GM19025 (cell line): ENCODE measurements around the gene GGA1.

Experiments used
- ATAC-seq: cut with Tn5 transposase; IDR thresholded peaks from one replicate; pipeline ENCODE4 v1.9.1; 2021; ENCODE audit warnings: mild to moderate bottlenecking, low read depth, moderate library complexity; ENCODE audit not compliant: unreplicated experiment

Gene GGA1

DNA sequence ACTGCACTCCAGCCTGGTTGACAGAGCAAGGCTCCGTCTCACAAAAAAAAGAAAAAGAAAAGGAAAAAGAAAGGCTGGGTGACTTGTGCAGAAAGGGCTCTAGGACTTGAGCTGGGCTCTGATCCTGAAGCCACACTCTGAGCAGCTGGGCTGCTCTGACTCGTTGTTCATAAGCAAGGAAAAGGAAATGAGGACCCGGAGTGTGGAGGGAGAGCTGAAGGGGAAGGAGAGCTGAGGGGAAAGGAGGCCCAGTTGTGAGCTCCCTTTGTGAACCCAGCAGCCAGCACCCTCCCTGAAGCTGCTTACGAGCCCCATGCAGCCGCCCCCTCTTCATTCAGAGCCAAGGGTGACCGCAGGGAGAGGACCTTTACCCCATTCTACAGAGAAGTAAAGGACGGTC, 18.5 kb downstream of the GGA1 start:
- ATAC-seq, result no peak

- ATAC-seq, result no peak
Measured at GRCh38 chr22:37627545-37627944, 18.9 kb downstream of the GGA1 start.

GRCh38 chr22:37628830-37629229, 20.2 kb downstream of the GGA1 start:
- ATAC-seq, result no peak

DNA sequence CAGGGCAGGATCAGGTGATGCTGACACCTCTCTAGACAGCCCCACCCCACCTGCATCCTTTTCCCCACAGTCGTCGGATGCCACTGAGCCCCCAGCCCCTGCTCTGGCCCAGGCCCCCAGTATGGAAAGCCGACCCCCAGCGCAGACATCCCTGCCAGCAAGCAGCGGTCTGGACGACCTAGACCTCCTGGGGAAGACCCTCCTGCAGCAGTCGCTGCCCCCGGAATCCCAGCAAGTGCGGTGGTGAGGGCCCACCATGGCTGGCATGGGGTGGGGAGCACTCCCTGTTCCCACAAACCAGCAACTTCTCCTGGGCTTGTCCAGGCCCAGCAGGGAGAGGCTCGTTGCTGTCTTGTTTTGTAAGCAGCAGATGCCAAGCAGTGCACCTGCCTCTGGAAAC, 21.3 kb downstream of the GGA1 start:
- ATAC-seq, result no peak

DNA sequence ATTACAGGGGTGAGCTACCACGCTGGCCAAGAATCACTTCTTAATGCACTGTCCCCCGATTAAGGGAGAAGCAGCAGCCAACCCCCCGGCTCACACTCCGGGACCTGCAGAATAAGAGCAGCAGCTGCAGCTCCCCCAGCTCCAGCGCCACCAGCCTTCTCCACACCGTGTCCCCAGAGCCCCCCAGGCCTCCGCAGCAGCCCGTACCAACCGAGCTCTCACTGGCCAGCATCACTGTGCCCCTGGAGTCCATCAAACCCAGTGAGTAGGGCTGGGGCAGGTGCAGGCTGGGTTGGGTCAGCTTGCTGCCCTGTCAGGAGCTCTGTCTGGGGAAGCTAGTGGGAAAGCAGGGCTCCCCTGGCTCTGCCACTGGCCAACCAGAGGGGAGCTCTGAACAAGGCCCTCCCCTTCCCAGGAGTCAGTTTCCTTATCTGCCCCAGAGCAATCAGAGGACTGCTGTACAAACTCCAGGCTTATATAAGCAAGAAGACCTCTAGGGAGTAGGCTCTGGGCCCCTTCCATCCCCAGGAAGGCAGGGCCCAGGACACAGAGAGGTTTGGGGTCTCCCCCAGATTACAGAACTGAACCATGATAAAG, 22.3 kb downstream of the GGA1 start:
- no peak for ATAC-seq

DNA sequence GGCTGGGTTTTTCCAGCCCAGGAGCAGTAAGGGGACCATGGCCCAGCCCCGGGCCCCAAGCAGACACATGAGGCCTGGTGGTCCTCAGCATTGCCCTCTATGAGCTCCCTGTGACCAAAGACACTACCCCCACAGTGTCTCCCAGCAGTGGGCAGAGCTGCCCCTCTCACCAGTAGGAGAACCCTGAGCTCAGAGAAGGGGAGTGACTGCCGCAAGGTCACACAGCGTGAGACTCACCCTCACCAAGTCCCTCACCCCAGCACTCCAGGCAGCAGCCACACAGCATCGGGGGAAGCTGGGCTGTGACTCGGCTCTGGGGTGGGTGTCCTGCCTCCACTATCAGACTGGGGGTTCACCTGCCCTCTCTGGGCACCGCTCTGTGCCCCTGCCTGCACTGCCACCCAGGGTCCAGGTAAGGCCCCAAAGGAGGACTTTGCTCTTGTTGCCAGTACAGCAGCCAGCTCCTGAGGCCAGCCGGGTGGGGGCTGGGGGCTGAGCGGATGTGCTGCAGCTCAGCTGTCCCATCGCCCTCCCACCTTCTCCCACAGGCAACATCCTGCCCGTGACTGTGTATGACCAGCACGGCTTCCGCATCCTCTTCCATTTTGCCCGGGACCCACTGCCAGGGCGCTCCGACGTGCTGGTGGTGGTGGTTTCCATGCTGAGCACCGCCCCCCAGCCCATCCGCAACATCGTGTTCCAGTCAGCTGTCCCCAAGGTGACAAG, 23.0 kb downstream of the GGA1 start:
- no peak for ATAC-seq

- peak; percentile 5 for ATAC-seq
Measured at GRCh38 chr22:37632174-37633088, 23.8 kb downstream of the GGA1 start.

- peak; percentile 58 for ATAC-seq
Measured at GRCh38 chr22:37633089-37633624, 24.5 kb downstream of the GGA1 start.

- ATAC-seq, result peak; percentile 50
Measured at GRCh38 chr22:37633625-37634416, 25.2 kb downstream of the GGA1 start.

DNA sequence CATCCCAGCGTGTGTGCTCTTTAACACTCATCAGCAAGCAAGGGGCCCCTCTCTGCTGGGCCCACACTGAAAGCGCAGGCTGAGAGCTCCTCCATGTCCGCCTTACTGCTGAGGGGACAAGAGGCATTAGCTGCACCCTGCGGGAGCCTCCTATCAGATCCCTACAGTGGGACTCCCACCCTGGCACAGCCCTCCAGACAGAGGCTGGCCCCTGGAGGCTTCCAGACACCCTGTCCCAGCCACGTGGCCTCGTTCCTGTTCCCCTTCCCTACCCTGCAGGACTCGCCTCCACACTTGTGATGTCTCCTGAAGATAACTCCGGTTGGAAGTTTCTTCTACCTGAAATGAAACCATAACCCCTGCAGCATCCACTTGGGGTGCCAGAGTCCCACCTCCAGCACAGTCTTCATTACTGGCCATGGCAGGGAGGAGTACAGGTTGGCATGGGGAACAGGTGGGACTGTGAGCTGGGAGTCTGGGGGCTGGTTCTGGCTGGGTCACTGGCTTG, 25.8 kb downstream of the GGA1 start:
- ATAC-seq, result no peak

DNA sequence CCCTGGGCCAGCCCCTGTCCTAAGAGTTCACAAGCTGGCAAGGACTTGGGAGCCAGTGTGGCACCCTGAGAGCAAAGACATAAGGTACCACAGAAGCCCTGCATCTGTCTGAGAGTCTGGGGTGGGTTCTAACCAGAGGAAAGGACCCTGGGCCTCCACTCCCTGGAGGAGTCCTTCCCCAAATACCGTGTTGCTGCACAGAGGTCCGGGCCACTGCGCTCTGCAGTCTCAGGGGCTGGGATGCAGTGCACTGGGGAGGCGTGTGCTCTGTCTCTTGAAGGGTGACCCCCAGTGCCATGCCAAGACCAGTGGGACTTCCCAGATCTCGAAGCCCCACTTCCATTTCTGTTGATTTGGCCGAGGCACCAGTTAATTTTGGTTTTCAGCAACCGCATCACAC, 26.5 kb downstream of the GGA1 start:
- no peak for ATAC-seq

GRCh38 chr22:37636186-37636948, 27.7 kb downstream of the GGA1 start:
- ATAC-seq, result no peak

GRCh38 chr22:37636949-37637273, 28.3 kb downstream of the GGA1 start:
- no peak for ATAC-seq

DNA sequence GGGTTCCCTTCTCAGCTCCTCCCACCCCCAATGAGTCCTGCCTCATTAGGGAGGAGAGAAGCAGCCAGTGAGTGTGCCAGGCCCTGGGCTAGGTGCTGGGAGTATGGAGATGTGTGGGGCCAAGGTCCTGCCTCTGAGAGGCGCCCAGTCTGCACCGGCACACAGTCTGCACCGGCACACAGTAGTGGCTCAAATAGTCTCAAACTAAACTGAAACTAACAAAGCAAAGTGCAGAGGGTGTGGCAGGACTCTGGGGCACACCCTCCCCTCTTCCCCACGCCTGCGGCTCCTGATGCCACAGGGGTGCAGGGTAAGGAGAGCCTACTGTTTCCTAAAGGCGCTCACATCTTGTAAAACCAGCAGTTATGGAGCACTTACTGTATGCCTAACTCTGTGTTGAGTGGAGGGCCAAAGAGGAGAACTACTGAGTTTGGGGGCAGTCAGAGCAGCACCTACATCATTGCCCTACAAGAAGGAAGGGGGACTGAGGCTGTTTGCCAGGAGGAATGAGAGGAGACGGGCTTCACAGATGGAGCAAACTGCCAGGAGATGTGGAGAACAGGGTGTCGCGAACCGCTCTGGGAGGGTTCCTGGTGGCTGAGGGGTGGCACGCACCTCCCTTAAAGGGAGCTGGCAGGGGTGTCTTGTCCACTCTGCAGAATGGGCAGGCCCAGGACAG, 29.9 kb downstream of the GGA1 start:
- ATAC-seq, result no peak

- no peak for ATAC-seq
Measured at GRCh38 chr22:37639070-37639760, 30.6 kb downstream of the GGA1 start, which contains the start of gene SH3BP1. SH3BP1 (plus strand) TSS chr22:37639669; CDS start chr22:37639788, 119 bp downstream.

DNA sequence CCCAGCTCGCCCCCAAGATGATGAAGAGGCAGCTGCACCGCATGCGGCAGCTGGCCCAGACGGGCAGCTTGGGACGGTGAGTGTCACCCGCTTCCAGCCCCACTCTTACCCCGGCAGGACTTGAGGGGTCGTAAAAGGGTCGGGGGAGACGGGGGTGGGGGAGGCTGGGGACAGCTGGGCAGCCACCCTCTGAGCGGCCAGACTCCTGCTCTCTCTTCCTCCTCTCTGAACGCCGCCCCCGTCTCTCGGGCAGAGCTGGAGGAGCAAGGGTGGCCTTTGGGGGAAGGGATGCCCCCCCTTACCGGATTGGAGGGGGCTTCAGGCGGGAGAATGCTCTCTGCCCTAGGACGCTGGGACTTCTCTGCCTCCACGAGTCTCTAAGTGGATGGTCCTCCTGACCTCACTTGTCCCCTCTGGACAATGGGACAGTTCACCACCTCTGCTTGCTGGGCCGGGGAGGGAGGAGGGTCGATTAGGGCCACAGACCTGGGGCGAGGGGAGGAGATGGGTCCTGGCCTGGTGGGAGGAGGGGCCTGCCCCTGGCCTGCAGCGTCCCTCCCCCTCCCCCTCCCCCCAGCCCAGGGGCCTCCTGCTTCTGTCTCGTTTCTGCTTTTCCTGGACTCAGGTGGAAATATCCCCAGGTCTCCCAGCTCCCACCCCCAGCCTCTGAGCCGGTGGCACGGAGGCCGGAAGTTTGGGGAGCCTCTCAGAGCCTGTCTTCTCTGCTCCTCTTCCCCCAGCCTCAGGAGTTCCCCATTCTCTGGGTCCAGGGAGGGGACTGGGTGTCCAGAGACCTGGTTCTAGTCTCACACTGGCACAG, 31.3 kb downstream of the GGA1 start:
- ATAC-seq, result no peak
